Spinal cord (tissue), 10 donors: ENCODE results near the gene HEPH. TPM values are rescaled to one million over a fixed set of nuclear protein-coding genes. Genes with fewer than 3 reads are reported as not detected.

Experiments
- DNase-seq, 6 donors: peaks; one replicate each; pipeline versions ENCODE4 v3.0.0 to v3.0.0-alpha.2; 2013 to 2015; ENCODE audit warnings: low spot score in 6 of 6, low read depth in 4 of 6
- H3K27ac ChIP-seq: one replicate; pipeline ENCODE4 v1.5.1; 2013; ENCODE audit warnings: low read depth, low read length, control low read depth
- H3K27me3 ChIP-seq: one replicate; pipeline ENCODE4 v1.6.1; 2013; ENCODE audit warnings: low read length; ENCODE audit not compliant: control insufficient read depth, insufficient read depth
- H3K36me3 ChIP-seq: one replicate; pipeline ENCODE4 v1.6.1; 2013; ENCODE audit warnings: low read length; ENCODE audit not compliant: control insufficient read depth, insufficient read depth
- H3K4me1 ChIP-seq: one replicate; pipeline ENCODE4 v1.6.1; 2013; ENCODE audit warnings: low read length; ENCODE audit not compliant: control insufficient read depth, insufficient read depth
- H3K4me3 ChIP-seq: one replicate; pipeline ENCODE4 v1.5.1; 2013; ENCODE audit warnings: low read depth, low read length, control low read depth
- H3K9me3 ChIP-seq: one replicate; pipeline ENCODE4 v1.6.1; 2013; ENCODE audit warnings: low read length; ENCODE audit not compliant: control insufficient read depth, insufficient read depth
- WGBS: methylation state at CpG from one replicate; pipeline ENCODE4 v1.1.5; 2013; ENCODE audit warnings: missing lambda C conversion rate; ENCODE audit not compliant: insufficient coverage; 5-methylcytosine and 5-hydroxymethylcytosine counted together
- polyA plus RNA-seq, 2 donors: library from polyadenylated mRNA; unstranded; fragments of 120-200 nt; gene quantifications; one replicate each; pipeline ENCODE4 v1.2.1, GENCODE V29; 2013; ENCODE audit not compliant: insufficient read length in 2 of 2
- total RNA-seq, 2 donors: library from RNA; depleted of rRNA in 1 of 2; stranded (reverse); fragments of 120-200 nt in 1 of 2; fragments of >200 nt in 1 of 2; gene quantifications; one replicate each; pipeline versions ENCODE4 v1.2.3 to v1.2.4, GENCODE V29; 2013 to 2014
- donor health status: healthy.

The HEPH gene
- total and polyA plus RNA-seq, 4 donors, result 29.1 to 44.4 (median 34.1) TPM

GRCh38 chrX:66162331-66162822 is 1.7 kb upstream of the HEPH start:
- 54% methylated on average over 2 of the region's 2 CpGs for WGBS
- DNase-seq, result no peak
- Histone ChIP-seq H3K4me1 (no peaks in the 10 kb centered on the region), H3K36me3 (no peaks in the 10 kb centered on the region), H3K9me3 (no peaks in the 10 kb centered on the region), H3K27me3 (no peaks in the 10 kb centered on the region), H3K27ac (no peak overlapping the region), H3K4me3 (no peak overlapping the region)

GRCh38 chrX:66163447-66163846 is 600 bp upstream of the HEPH start:
- Histone ChIP-seq H3K4me3 (no peak overlapping the region), H3K9me3 (no peaks in the 10 kb centered on the region), H3K4me1 (no peaks in the 10 kb centered on the region), H3K27ac (no peak overlapping the region), H3K27me3 (no peaks in the 10 kb centered on the region), H3K36me3 (no peaks in the 10 kb centered on the region)
- no peak for DNase-seq
- WGBS, result no CpG with 5 or more reads among the region's 1 CpG

GRCh38 chrX:66164470-66164869 is 423 bp downstream of the HEPH start:
- Histone ChIP-seq H3K36me3 (no peaks in the 10 kb centered on the region), H3K27me3 (no peaks in the 10 kb centered on the region), H3K9me3 (no peaks in the 10 kb centered on the region), H3K4me1 (no peaks in the 10 kb centered on the region), H3K4me3 (peak overlapping the region; percentile 40), H3K27ac (peak overlapping the region; percentile 18)
- peak in 1 of 6 donors; percentile 1 for DNase-seq
- WGBS, result 20% methylated on average over 1 of the region's 3 CpGs

- H3K9me3 ChIP-seq, result no peaks in the 10 kb centered on the region
- no peaks in the 10 kb centered on the region for H3K27me3 ChIP-seq
- H3K4me1 ChIP-seq, result no peaks in the 10 kb centered on the region
- peak overlapping the region; percentile 40 for H3K4me3 ChIP-seq
- no CpG with 5 or more reads among the region's 2 CpGs for WGBS
- H3K27ac ChIP-seq, result no peak overlapping the region
- H3K36me3 ChIP-seq, result no peaks in the 10 kb centered on the region
- no peak for DNase-seq
Observed at GRCh38 chrX:66164931-66165330, 884 bp downstream of the HEPH start.

GRCh38 chrX:66166671-66167070 is 2.6 kb downstream of the HEPH start:
- Histone ChIP-seq H3K36me3 (no peaks in the 10 kb centered on the region), H3K4me1 (no peaks in the 10 kb centered on the region), H3K9me3 (no peaks in the 10 kb centered on the region), H3K4me3 (no peak overlapping the region), H3K27ac (no peak overlapping the region), H3K27me3 (no peaks in the 10 kb centered on the region)
- DNase-seq, result no peak

GRCh38 chrX:66167431-66167830 is 3.4 kb downstream of the HEPH start:
- Histone ChIP-seq H3K27me3 (no peaks in the 10 kb centered on the region), H3K36me3 (no peaks in the 10 kb centered on the region), H3K9me3 (no peaks in the 10 kb centered on the region), H3K4me3 (no peak overlapping the region), H3K27ac (no peak overlapping the region), H3K4me1 (no peaks in the 10 kb centered on the region)
- DNase-seq, result no peak
- WGBS, result 50% methylated on average over 1 of the region's 2 CpGs

- WGBS, result no CpG with 5 or more reads among the region's 1 CpG
- H3K4me3 ChIP-seq, result no peak overlapping the region
Observed at GRCh38 chrX:66176134-66176533, 12.1 kb downstream of the HEPH start.

GRCh38 chrX:66191563-66191962 is 27.5 kb downstream of the HEPH start:
- H3K36me3 ChIP-seq, result no peaks in the 10 kb centered on the region
- H3K4me3 ChIP-seq, result no peak overlapping the region
- no peaks in the 10 kb centered on the region for H3K4me1 ChIP-seq
- H3K27me3 ChIP-seq, result no peaks in the 10 kb centered on the region
- 17% methylated on average over 1 of the region's 2 CpGs for WGBS
- no peak for DNase-seq
- no peak overlapping the region for H3K27ac ChIP-seq
- no peaks in the 10 kb centered on the region for H3K9me3 ChIP-seq

More at GRCh38 chrX:66176134-66176533, 12.1 kb downstream of the HEPH start:
- Histone ChIP-seq H3K27ac (no peak overlapping the region), H3K4me1 (no peaks in the 10 kb centered on the region), H3K36me3 (no peaks in the 10 kb centered on the region), H3K9me3 (peaks cover 5% of the 10 kb centered on the region), H3K27me3 (no peaks in the 10 kb centered on the region)
- no peak for DNase-seq

GRCh38 chrX:66193821-66194220 is 29.8 kb downstream of the HEPH start:
- Histone ChIP-seq H3K9me3 (no peaks in the 10 kb centered on the region), H3K4me1 (no peaks in the 10 kb centered on the region), H3K36me3 (no peaks in the 10 kb centered on the region), H3K4me3 (no peak overlapping the region), H3K27me3 (no peaks in the 10 kb centered on the region), H3K27ac (no peak overlapping the region)
- no peak for DNase-seq

GRCh38 chrX:66200050-66200664 is 36.1 kb downstream of the HEPH start:
- Histone ChIP-seq H3K27ac (no peak overlapping the region), H3K36me3 (no peaks in the 10 kb centered on the region), H3K4me3 (no peak overlapping the region), H3K9me3 (no peaks in the 10 kb centered on the region), H3K27me3 (no peaks in the 10 kb centered on the region), H3K4me1 (no peaks in the 10 kb centered on the region)
- DNase-seq, result no peak
- WGBS, result 69% methylated on average over 4 of the region's 4 CpGs
